ENCODE results near the gene SAMD13. TPM values are rescaled to one million over a fixed set of nuclear protein-coding genes. Genes with fewer than 3 reads are reported as not detected.
A peak's percentile ranks its signal among the peaks of the same experiment; 100 is the strongest.

Gene SAMD13, protein sequence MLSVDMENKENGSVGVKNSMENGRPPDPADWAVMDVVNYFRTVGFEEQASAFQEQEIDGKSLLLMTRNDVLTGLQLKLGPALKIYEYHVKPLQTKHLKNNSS
- 1.7 TPM for polyA plus RNA-seq (2012; ENCODE audit: low read depth, missing spikeins)

DNA sequence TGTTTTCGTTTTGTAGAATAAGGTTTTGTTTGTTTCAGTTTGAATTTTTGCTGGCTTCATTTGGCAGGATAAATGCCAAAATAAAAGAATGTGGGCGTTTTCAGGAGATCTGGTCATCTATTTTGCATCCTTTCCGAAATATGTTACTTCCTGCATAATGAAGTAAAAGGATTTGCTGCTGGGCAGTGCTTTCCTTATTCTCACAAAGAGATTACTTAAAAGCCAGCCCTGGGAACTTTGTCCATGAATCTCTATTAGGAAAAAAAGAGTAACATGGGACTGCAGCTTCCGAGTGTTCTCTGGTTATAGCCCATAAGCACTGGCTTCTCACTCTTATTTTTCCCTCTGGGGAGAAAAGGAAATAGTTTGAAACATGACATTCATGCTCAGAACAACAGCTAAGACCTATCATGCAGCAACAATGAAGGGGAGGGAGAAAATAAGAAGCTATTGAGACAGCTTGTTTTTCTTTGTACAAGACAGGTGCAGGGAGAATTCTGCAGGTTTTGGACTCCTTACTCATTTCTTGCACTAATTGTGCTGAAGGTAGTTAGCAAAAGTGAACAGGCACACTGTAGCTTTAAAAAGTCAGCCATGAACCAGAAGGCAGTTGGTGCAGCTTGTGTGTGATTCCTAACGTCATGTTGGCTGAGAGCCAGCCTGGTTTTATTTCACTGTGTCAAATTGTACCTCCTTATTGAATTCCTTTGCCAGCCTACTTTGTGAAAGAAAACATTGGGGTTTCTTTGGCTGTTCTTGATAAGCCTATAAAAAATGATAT, at the start of gene SAMD13:
Gene SAMD13 (plus strand): TSS at position 705 of the 781 bp plus-strand sequence. CDS start 1,527 bp downstream, outside the sequence.
- no peak for DNase-seq (ENCODE audit: insufficient read length, low spot score)
- TF ChIP-seq SPI1 (IDR thresholded peaks at IDR 0.05; ENCODE audit: low read depth, low read length), result no peak
- TF ChIP-seq POLR2A (IDR thresholded peaks at IDR 0.05; ENCODE audit: low read depth, low read length), result no peak
- TF ChIP-seq POU2F2 (IDR thresholded peaks at IDR 0.05; ENCODE audit: low read depth, low read length), result no peak
- no peak for TF ChIP-seq TAF1 (IDR thresholded peaks at IDR 0.05; ENCODE audit: low read depth, low read length)
- no peak for TF ChIP-seq PAX5 (IDR thresholded peaks at IDR 0.05; ENCODE audit: insufficient read depth, low read length, severe bottlenecking)
- TF ChIP-seq POLR2AphosphoS5 (IDR thresholded peaks at IDR 0.05; ENCODE audit: low read depth, low read length), result no peak
- peak; percentile 87 for FAIRE-seq

DNA sequence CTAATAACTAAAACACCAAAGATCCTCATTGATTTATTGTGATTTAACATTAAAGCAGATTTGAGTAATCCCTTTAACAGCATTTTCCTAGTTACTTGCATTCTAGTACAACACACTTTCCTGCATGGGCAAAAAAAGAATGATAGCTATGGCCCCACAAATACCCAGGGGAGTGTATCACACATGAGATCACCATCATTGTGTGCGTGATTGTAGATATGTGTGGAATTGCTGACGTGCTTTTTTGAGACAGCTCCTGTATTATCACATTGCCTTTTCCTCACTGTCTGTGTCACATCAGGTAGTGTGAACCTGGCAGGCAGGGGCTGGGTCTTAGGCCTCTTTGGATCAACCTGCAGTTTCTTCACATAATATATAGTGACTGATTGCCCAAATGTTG, 48.5 kb upstream of the SAMD13 start:
- no peak for DNase-seq (ENCODE audit: insufficient read length, low spot score)
- TF ChIP-seq POLR2AphosphoS5 (IDR thresholded peaks at IDR 0.05; ENCODE audit: low read depth, low read length), result no peak
- no peak for TF ChIP-seq POU2F2 (IDR thresholded peaks at IDR 0.05; ENCODE audit: low read depth, low read length)
- no peak for TF ChIP-seq POLR2A (IDR thresholded peaks at IDR 0.05; ENCODE audit: low read depth, low read length)
- TF ChIP-seq TAF1 (IDR thresholded peaks at IDR 0.05; ENCODE audit: low read depth, low read length), result no peak
- TF ChIP-seq SPI1 (IDR thresholded peaks at IDR 0.05; ENCODE audit: low read depth, low read length), result no peak
- no peak for FAIRE-seq

DNA sequence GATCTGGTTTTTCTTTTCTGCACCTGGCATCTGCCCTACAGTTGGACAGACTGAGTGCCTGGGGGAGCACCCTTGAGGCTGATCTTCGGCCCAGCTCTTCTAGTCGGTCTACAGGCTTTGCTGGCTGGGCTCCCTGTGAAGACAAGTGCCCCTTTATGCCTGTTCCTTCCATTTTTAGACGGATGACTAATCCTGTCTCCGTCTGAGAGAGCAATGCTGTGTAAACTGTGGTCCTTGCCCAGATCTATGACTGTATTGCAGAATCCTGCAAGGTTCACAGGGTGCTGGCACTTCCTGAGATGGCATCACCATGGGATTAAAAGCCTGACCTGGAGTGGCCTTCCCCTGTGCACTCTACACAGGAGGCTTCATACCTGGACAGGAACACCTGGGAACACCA, 47.6 kb upstream of the SAMD13 start:
- no peak for DNase-seq (ENCODE audit: insufficient read length, low spot score)
- FAIRE-seq, result no peak
- TF ChIP-seq POU2F2 (IDR thresholded peaks at IDR 0.05; ENCODE audit: low read depth, low read length) (no peak), PAX5 (IDR thresholded peaks at IDR 0.05; ENCODE audit: insufficient read depth, low read length, severe bottlenecking) (no peak), POLR2AphosphoS5 (IDR thresholded peaks at IDR 0.05; ENCODE audit: low read depth, low read length) (no peak), SPI1 (IDR thresholded peaks at IDR 0.05; ENCODE audit: low read depth, low read length) (no peak), TAF1 (IDR thresholded peaks at IDR 0.05; ENCODE audit: low read depth, low read length) (no peak), POLR2A (IDR thresholded peaks at IDR 0.05; ENCODE audit: low read depth, low read length) (no peak)

DNA sequence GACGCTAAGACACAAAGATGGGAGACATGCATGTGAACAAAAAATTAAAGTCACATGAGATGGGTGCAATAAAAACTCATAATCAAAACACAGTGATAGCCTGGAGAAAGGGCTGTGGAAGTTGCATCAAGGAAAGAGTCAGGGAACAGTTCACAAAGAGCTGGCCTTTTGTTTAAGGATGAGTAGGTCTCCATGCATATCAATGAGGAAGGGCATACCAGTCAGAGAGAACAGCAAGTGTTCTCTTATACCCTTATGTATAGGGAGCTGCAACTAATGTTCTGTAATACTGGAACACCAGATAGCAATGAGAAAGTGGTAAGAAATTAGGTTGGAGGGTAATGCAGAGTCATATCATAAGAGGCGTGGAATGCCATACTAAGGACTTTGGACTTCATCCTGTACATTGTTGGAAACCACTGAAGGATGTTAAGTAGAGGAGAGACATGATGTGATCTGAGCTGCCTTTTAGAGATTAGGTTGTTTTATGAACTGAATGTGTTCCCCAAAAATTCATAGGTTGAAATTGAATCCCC, 46.7 kb upstream of the SAMD13 start:
- TF ChIP-seq SPI1 (IDR thresholded peaks at IDR 0.05; ENCODE audit: low read depth, low read length) (no peak), POU2F2 (IDR thresholded peaks at IDR 0.05; ENCODE audit: low read depth, low read length) (no peak)
- DNase-seq (ENCODE audit: insufficient read length, low spot score) (no peak), FAIRE-seq (no peak)

DNA sequence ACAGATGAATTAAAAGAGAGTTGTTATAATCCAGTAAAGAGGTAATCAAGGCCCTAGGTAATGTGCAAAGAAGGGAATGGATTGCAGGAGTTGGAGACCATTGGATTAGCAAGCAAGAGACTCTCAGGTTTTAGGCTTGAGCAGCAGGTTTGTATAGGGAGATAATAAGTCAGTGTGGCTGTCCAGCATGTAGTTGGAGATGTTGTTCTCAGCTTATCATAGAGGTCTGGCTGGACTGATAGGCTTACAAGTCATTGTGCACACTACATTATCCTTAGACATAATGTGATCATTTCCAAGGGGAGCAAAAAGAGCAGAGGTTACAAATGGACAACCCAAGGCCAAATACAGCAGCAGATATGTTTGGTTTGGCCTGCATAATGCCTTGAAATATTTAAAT, 45.9 kb upstream of the SAMD13 start:
- FAIRE-seq, result no peak
- TF ChIP-seq PAX5 (IDR thresholded peaks at IDR 0.05; ENCODE audit: insufficient read depth, low read length, severe bottlenecking) (no peak), POLR2A (IDR thresholded peaks at IDR 0.05; ENCODE audit: low read depth, low read length) (no peak), POU2F2 (IDR thresholded peaks at IDR 0.05; ENCODE audit: low read depth, low read length) (no peak), SPI1 (IDR thresholded peaks at IDR 0.05; ENCODE audit: low read depth, low read length) (no peak), POLR2AphosphoS5 (IDR thresholded peaks at IDR 0.05; ENCODE audit: low read depth, low read length) (no peak), TAF1 (IDR thresholded peaks at IDR 0.05; ENCODE audit: low read depth, low read length) (no peak)
- DNase-seq (ENCODE audit: insufficient read length, low spot score), result no peak

GRCh38 chr1:84257617-84258016, 43.9 kb upstream of the SAMD13 start:
- TF ChIP-seq SPI1 (IDR thresholded peaks at IDR 0.05; ENCODE audit: low read depth, low read length), result no peak
- DNase-seq (ENCODE audit: insufficient read length, low spot score), result no peak
- no peak for FAIRE-seq

GRCh38 chr1:84259376-84259775, 42.1 kb upstream of the SAMD13 start:
- DNase-seq (ENCODE audit: insufficient read length, low spot score) (no peak), FAIRE-seq (no peak)
- TF ChIP-seq POU2F2 (IDR thresholded peaks at IDR 0.05; ENCODE audit: low read depth, low read length) (no peak), SPI1 (IDR thresholded peaks at IDR 0.05; ENCODE audit: low read depth, low read length) (no peak), POLR2A (IDR thresholded peaks at IDR 0.05; ENCODE audit: low read depth, low read length) (no peak), POLR2AphosphoS5 (IDR thresholded peaks at IDR 0.05; ENCODE audit: low read depth, low read length) (no peak), PAX5 (IDR thresholded peaks at IDR 0.05; ENCODE audit: insufficient read depth, low read length, severe bottlenecking) (no peak), TAF1 (IDR thresholded peaks at IDR 0.05; ENCODE audit: low read depth, low read length) (no peak)

GRCh38 chr1:84259989-84260388, 41.5 kb upstream of the SAMD13 start:
- no peak for FAIRE-seq
- no peak for DNase-seq (ENCODE audit: insufficient read length, low spot score)
- TF ChIP-seq POLR2A (IDR thresholded peaks at IDR 0.05; ENCODE audit: low read depth, low read length), result no peak
- no peak for TF ChIP-seq POLR2AphosphoS5 (IDR thresholded peaks at IDR 0.05; ENCODE audit: low read depth, low read length)
- no peak for TF ChIP-seq POU2F2 (IDR thresholded peaks at IDR 0.05; ENCODE audit: low read depth, low read length)
- no peak for TF ChIP-seq PAX5 (IDR thresholded peaks at IDR 0.05; ENCODE audit: insufficient read depth, low read length, severe bottlenecking)
- no peak for TF ChIP-seq TAF1 (IDR thresholded peaks at IDR 0.05; ENCODE audit: low read depth, low read length)
- no peak for TF ChIP-seq SPI1 (IDR thresholded peaks at IDR 0.05; ENCODE audit: low read depth, low read length)

DNA sequence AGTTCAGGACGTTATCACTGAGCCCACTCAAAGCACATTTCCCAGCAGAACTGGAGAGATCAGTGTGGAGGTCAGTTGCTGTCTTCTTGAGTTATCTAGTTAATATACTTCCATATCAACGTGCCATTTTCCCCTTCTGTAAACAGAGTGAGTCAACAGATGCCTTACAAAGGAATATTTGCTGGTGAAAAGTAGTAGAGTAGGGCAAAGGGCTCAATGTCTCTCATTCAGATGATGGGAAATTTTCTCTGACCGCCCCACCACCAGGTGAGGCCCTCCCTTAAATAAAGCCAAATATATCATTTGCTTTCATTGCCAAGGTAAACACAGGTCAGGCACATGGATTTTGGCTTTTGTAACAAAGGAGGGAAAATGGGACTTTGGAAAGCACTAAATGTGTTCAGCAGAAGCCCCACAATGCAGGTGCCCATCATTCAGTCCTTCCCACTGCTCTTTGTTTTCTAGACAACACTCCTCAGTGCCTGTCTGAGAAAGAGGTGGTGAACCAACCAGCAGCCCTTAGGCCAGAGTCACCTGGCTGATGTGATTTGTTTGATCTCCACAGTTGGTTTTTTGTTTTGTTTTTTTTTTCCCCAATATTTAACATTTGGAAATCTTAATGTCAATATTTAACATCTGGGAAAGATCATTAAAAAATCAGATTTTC, 40.5 kb upstream of the SAMD13 start:
- no peak for DNase-seq (ENCODE audit: insufficient read length, low spot score)
- TF ChIP-seq POLR2A (IDR thresholded peaks at IDR 0.05; ENCODE audit: low read depth, low read length) (no peak), SPI1 (IDR thresholded peaks at IDR 0.05; ENCODE audit: low read depth, low read length) (no peak), POU2F2 (IDR thresholded peaks at IDR 0.05; ENCODE audit: low read depth, low read length) (no peak), TAF1 (IDR thresholded peaks at IDR 0.05; ENCODE audit: low read depth, low read length) (no peak), PAX5 (IDR thresholded peaks at IDR 0.05; ENCODE audit: insufficient read depth, low read length, severe bottlenecking) (no peak), POLR2AphosphoS5 (IDR thresholded peaks at IDR 0.05; ENCODE audit: low read depth, low read length) (no peak)
- peak; percentile 23 for FAIRE-seq
